Measurements from ENCODE around the gene SORBS1. TPM values are rescaled to one million over a fixed set of nuclear protein-coding genes. Genes with fewer than 3 reads are reported as not detected.

SORBS1 gene
- polyA plus RNA-seq, 1 donor from 2014 or later = 39.5 TPM

DNA sequence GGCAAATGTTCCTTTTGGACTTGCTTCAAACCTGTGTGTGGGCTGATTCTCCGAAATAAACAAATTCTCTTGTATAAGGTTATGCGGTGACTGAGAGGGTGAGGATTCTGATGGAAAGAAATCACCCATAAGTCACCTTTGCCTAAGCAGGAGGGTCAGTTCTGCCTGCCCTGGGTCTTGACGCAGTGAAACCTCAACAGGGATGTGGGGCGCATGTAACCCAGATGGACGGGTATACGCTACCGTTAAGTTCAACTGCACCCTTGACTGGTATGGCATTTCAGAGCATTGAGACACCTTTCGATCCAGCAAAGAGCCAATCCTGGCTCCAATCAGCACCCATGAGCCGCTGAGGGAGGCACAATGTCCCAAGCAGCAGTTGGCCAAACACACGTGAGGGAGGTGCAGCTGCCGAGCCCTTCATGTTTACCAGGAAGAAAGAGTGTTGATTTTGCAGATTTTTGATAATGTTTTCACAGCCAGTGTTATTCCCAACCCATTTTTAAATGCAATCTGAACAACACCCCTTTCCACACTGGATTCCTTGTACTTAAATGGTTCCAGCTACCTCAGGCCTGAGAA lies 48.1 kb downstream of the SORBS1 start:
- Histone ChIP-seq H3K9me2 (ENCODE audit: insufficient read depth, low read length) (no peaks in the 10 kb centered on the region), H3K36me3 (ENCODE audit: insufficient read depth, low read length) (no peaks in the 10 kb centered on the region), H3K79me2 (replicated peaks; ENCODE audit: insufficient read depth, low read length) (no peaks in the 10 kb centered on the region), H3K27ac (ENCODE audit: low read length) (no peak overlapping the region), H3F3A (ENCODE audit: insufficient read depth, low read length, poor library complexity, severe bottlenecking) (no peaks in the 10 kb centered on the region), H3K4me3 (ENCODE audit: low read length) (no peak overlapping the region), H4K20me1 (ENCODE audit: insufficient read depth) (no peaks in the 10 kb centered on the region), H3K9ac (ENCODE audit: low read length) (no peak overlapping the region), H3K9me3 (ENCODE audit: low read length) (no peaks in the 10 kb centered on the region), H3K4me2 (ENCODE audit: low read length) (no peak overlapping the region), H3K27me3 (ENCODE audit: insufficient read depth, low read depth, low read length) (no peaks in the 10 kb centered on the region), H2AFZ (ENCODE audit: low read depth, low read length) (no peak overlapping the region)
- TF ChIP-seq POLR2AphosphoS5 (IDR thresholded peaks at IDR 0.05) (no peak), EP300 (conservative IDR thresholded peaks at IDR 0.05; ENCODE audit: poor library complexity, severe bottlenecking) (no peak), TAF1 (IDR thresholded peaks at IDR 0.05; ENCODE audit: low read depth) (no peak), SMC3 (conservative IDR thresholded peaks at IDR 0.05; ENCODE audit: poor library complexity) (no peak), EZH2 (IDR thresholded peaks at IDR 0.05; ENCODE audit: borderline replicate concordance, insufficient read depth, low read length, poor library complexity, severe bottlenecking) (no peak), RAD21 (conservative IDR thresholded peaks at IDR 0.05) (no peak), MXI1 (conservative IDR thresholded peaks at IDR 0.05; ENCODE audit: poor library complexity, severe bottlenecking) (no peak)
- TF ChIP-seq, protein P1, sequence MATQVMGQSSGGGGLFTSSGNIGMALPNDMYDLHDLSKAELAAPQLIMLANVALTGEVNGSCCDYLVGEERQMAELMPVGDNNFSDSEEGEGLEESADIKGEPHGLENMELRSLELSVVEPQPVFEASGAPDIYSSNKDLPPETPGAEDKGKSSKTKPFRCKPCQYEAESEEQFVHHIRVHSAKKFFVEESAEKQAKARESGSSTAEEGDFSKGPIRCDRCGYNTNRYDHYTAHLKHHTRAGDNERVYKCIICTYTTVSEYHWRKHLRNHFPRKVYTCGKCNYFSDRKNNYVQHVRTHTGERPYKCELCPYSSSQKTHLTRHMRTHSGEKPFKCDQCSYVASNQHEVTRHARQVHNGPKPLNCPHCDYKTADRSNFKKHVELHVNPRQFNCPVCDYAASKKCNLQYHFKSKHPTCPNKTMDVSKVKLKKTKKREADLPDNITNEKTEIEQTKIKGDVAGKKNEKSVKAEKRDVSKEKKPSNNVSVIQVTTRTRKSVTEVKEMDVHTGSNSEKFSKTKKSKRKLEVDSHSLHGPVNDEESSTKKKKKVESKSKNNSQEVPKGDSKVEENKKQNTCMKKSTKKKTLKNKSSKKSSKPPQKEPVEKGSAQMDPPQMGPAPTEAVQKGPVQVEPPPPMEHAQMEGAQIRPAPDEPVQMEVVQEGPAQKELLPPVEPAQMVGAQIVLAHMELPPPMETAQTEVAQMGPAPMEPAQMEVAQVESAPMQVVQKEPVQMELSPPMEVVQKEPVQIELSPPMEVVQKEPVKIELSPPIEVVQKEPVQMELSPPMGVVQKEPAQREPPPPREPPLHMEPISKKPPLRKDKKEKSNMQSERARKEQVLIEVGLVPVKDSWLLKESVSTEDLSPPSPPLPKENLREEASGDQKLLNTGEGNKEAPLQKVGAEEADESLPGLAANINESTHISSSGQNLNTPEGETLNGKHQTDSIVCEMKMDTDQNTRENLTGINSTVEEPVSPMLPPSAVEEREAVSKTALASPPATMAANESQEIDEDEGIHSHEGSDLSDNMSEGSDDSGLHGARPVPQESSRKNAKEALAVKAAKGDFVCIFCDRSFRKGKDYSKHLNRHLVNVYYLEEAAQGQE (IDR thresholded peaks at IDR 0.05; ENCODE audit: borderline replicate concordance) = no peak
- TF ChIP-seq, protein P2, sequence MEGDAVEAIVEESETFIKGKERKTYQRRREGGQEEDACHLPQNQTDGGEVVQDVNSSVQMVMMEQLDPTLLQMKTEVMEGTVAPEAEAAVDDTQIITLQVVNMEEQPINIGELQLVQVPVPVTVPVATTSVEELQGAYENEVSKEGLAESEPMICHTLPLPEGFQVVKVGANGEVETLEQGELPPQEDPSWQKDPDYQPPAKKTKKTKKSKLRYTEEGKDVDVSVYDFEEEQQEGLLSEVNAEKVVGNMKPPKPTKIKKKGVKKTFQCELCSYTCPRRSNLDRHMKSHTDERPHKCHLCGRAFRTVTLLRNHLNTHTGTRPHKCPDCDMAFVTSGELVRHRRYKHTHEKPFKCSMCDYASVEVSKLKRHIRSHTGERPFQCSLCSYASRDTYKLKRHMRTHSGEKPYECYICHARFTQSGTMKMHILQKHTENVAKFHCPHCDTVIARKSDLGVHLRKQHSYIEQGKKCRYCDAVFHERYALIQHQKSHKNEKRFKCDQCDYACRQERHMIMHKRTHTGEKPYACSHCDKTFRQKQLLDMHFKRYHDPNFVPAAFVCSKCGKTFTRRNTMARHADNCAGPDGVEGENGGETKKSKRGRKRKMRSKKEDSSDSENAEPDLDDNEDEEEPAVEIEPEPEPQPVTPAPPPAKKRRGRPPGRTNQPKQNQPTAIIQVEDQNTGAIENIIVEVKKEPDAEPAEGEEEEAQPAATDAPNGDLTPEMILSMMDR (IDR thresholded peaks at IDR 0.05; ENCODE audit: poor library complexity, severe bottlenecking) = no peak

DNA sequence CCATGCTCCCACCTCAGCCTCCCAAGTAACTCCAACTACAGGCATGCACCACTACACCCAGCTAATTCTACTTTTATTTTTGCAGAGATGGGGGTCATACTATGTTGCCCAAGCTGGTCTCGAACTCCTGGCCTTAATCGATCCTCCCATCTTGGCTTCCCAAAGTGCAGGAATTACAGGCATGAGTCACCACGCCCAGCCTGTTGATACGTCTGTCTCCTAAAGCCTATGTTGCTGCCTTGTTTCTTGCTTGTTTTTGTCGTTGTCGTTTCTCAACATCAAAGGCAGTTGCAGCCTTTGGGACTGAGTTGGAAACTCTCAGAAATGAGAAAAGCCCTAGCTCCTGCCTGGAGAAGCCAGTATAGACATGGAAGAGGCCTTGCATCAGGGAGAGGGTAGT lies 49.9 kb downstream of the SORBS1 start:
- Histone ChIP-seq H3K27ac (ENCODE audit: low read length) (no peak overlapping the region), H3K4me2 (ENCODE audit: low read length) (no peak overlapping the region), H3K27me3 (ENCODE audit: insufficient read depth, low read depth, low read length) (no peaks in the 10 kb centered on the region), H3F3A (ENCODE audit: insufficient read depth, low read length, poor library complexity, severe bottlenecking) (no peaks in the 10 kb centered on the region), H3K4me3 (ENCODE audit: low read length) (no peak overlapping the region), H3K9ac (ENCODE audit: low read length) (no peak overlapping the region), H3K9me2 (ENCODE audit: insufficient read depth, low read length) (no peaks in the 10 kb centered on the region), H3K79me2 (replicated peaks; ENCODE audit: insufficient read depth, low read length) (peaks cover 2% of the 10 kb centered on the region), H3K9me3 (ENCODE audit: low read length) (no peaks in the 10 kb centered on the region), H4K20me1 (ENCODE audit: insufficient read depth) (no peaks in the 10 kb centered on the region), H2AFZ (ENCODE audit: low read depth, low read length) (no peak overlapping the region), H3K36me3 (ENCODE audit: insufficient read depth, low read length) (no peaks in the 10 kb centered on the region)
- TF ChIP-seq TAF1 (IDR thresholded peaks at IDR 0.05; ENCODE audit: low read depth) (no peak), MXI1 (conservative IDR thresholded peaks at IDR 0.05; ENCODE audit: poor library complexity, severe bottlenecking) (no peak), EZH2 (IDR thresholded peaks at IDR 0.05; ENCODE audit: borderline replicate concordance, insufficient read depth, low read length, poor library complexity, severe bottlenecking) (no peak), SMC3 (conservative IDR thresholded peaks at IDR 0.05; ENCODE audit: poor library complexity) (no peak), POLR2AphosphoS5 (IDR thresholded peaks at IDR 0.05) (no peak), EP300 (conservative IDR thresholded peaks at IDR 0.05; ENCODE audit: poor library complexity, severe bottlenecking) (no peak), RAD21 (conservative IDR thresholded peaks at IDR 0.05) (no peak)
- TF ChIP-seq, protein P2 (IDR thresholded peaks at IDR 0.05; ENCODE audit: poor library complexity, severe bottlenecking) = no peak
- TF ChIP-seq, protein P1 (IDR thresholded peaks at IDR 0.05; ENCODE audit: borderline replicate concordance) = no peak

All from neural cell (in vitro differentiated cells).